Endothelial cell of umbilical vein (primary cell): ENCODE measurements around the gene APRT. TPM values are rescaled to one million over a fixed set of nuclear protein-coding genes. Genes with fewer than 3 reads are reported as not detected.

Source experiments
- BruUV-seq: library from RNA; stranded (reverse); fragments of 400-500 nt; replicated peaks from 2 replicates; lab custom pipeline; 2021; lab: Mats Ljungman, UMichigan
- CTCF ChIA-PET: fragments of 300-600, 350-600 bp; sonication (Branson Sonifier 250); formaldehyde crosslinking; loops from one replicate; lab custom pipeline; 2021; ENCODE audit warnings: antibody characterized with exemption, inconsistent platforms; lab: Charles Lee
- POLR2A ChIA-PET: fragments of 300-600, 350-600 bp; sonication (Branson Sonifier 250); formaldehyde crosslinking; loops from one replicate; lab custom pipeline; 2021; ENCODE audit warnings: antibody characterized with exemption, inconsistent platforms; lab: Charles Lee
- DNase-seq: peaks from one replicate; pipeline ENCODE4 v3.0.0-alpha.2; 2011; ENCODE audit warnings: low read depth, low spot score
- FAIRE-seq: peaks from 2 replicates; lab custom pipeline; 2011; peaks lifted over from hg19 to GRCh38; lab: Jason Lieb, UNC
- H2AFZ ChIP-seq: 2 replicates; pipeline ENCODE4 v1.6.0; 2012; ENCODE audit warnings: low read depth, low read length, control low read depth, inconsistent platforms
- H3K27ac ChIP-seq: 2 replicates; pipeline ENCODE4 v1.5.1; 2011; ENCODE audit warnings: low read depth, mild to moderate bottlenecking, control low read depth, low read length, moderate library complexity; ENCODE audit not compliant: insufficient read depth
- H3K27me3 ChIP-seq, 2 experiments: 2 replicates each; pipeline versions ENCODE4 v1.6.0 to v1.6.1; 2011; ENCODE audit warnings: low read length in 2 of 2, mixed read lengths in 1 of 2; ENCODE audit not compliant: control insufficient read depth in 2 of 2, insufficient read depth in 2 of 2
- H3K36me3 ChIP-seq, 2 experiments: 2 replicates in 1 of 2; 3 replicates in 1 of 2; pipeline ENCODE4 v1.5.1; 2011; ENCODE audit warnings: low read length in 2 of 2, mild to moderate bottlenecking in 1 of 2, moderate library complexity in 1 of 2; ENCODE audit not compliant: control insufficient read depth in 2 of 2, insufficient read depth in 2 of 2; ENCODE audit errors: extremely low read depth in 1 of 2
- H3K4me1 ChIP-seq: 3 replicates; pipeline ENCODE4 v1.5.1; 2011; ENCODE audit warnings: mild to moderate bottlenecking, low read length; ENCODE audit not compliant: control insufficient read depth, insufficient read depth; ENCODE audit errors: extremely low read depth
- H3K4me2 ChIP-seq: 2 replicates; pipeline ENCODE4 v1.6.1; 2011; ENCODE audit warnings: low read length, control low read depth, mixed read lengths; ENCODE audit not compliant: insufficient read depth
- H3K4me3 ChIP-seq, 3 experiments: fragments of 200-600 bp in 1 of 3; sonication (generic), shearing (Covaris generic) in 1 of 3; replicated peaks in 1 of 3; 2 replicates each; pipeline ENCODE4 v1.5.1; 2011 to 2016; ENCODE audit warnings: control low read depth in 3 of 3, low read length in 3 of 3, mild to moderate bottlenecking in 2 of 3, inconsistent platforms in 1 of 3, low read depth in 1 of 3, moderate library complexity in 1 of 3; ENCODE audit not compliant: insufficient read depth in 1 of 3
- H3K79me2 ChIP-seq: 2 replicates; pipeline ENCODE4 v1.6.0; 2012; ENCODE audit warnings: low read length, inconsistent platforms; ENCODE audit not compliant: control insufficient read depth, insufficient read depth
- H3K9ac ChIP-seq: replicated peaks from 2 replicates; pipeline ENCODE3; 2011; ENCODE audit warnings: low read length, control low read depth; ENCODE audit not compliant: insufficient read depth; ENCODE audit errors: extremely low read depth
- H3K9me1 ChIP-seq: replicated peaks from 3 replicates; pipeline ENCODE4 v1.6.0; 2011; ENCODE audit warnings: mild to moderate bottlenecking, low read length; ENCODE audit not compliant: control insufficient read depth, insufficient read depth; ENCODE audit errors: extremely low read depth
- H3K9me3 ChIP-seq: replicated peaks from 2 replicates; pipeline ENCODE4 v1.5.1; 2012; ENCODE audit warnings: low read length, inconsistent platforms; ENCODE audit not compliant: control insufficient read depth, insufficient read depth
- H4K20me1 ChIP-seq: replicated peaks from 2 replicates; pipeline ENCODE3; 2011; ENCODE audit warnings: mild to moderate bottlenecking, low read length; ENCODE audit not compliant: control insufficient read depth, insufficient read depth; ENCODE audit errors: extremely low read depth
- CTCF ChIP-seq, 2 donors: IDR thresholded peaks; 1 replicate in 1 of 2; 2 replicates in 1 of 2; pipeline ENCODE4 v1.5.1; 2011; ENCODE audit warnings: low read length in 2 of 2, mild to moderate bottlenecking in 2 of 2, moderate library complexity in 2 of 2, control low read depth in 1 of 2, inconsistent platforms in 1 of 2, low read depth in 1 of 2; ENCODE audit not compliant: insufficient read depth in 1 of 2; ENCODE audit errors: extremely low read depth in 1 of 2
- EZH2 ChIP-seq: IDR thresholded peaks from 2 replicates; pipeline ENCODE4 v1.6.1; 2012; ENCODE audit warnings: borderline replicate concordance, low read depth, mild to moderate bottlenecking, moderate library complexity, low read length, inconsistent platforms; ENCODE audit not compliant: severe bottlenecking
- FOS ChIP-seq: IDR thresholded peaks from 2 replicates; pipeline ENCODE4 v1.6.1; 2011; ENCODE audit warnings: mild to moderate bottlenecking, low read length, moderate library complexity, borderline replicate concordance; ENCODE audit not compliant: insufficient read depth
- GATA2 ChIP-seq: IDR thresholded peaks from 2 replicates; pipeline ENCODE4 v1.7.0; 2011; ENCODE audit warnings: low read depth, mild to moderate bottlenecking, moderate library complexity, mixed read lengths, low read length; ENCODE audit not compliant: insufficient read length, insufficient read depth
- JUN ChIP-seq: IDR thresholded peaks from 2 replicates; pipeline ENCODE4 v1.6.1; 2011; ENCODE audit warnings: borderline replicate concordance, low read depth; ENCODE audit not compliant: insufficient read length, insufficient read depth
- MAX ChIP-seq: IDR thresholded peaks from 2 replicates; pipeline ENCODE4 v1.6.1; 2011; ENCODE audit not compliant: insufficient read depth, insufficient read length
- MYC ChIP-seq: IDR thresholded peaks from one replicate; pipeline ENCODE4 v1.6.1; 2011; ENCODE audit warnings: mild to moderate bottlenecking, low read depth, low read length
- POLR2A ChIP-seq: IDR thresholded peaks from 2 replicates; pipeline ENCODE4 v1.6.1; 2012; ENCODE audit warnings: low read depth, mild to moderate bottlenecking, control low read depth, low read length
- POLR2AphosphoS5 ChIP-seq: IDR thresholded peaks from 2 replicates; pipeline ENCODE4 v1.6.1; 2012; ENCODE audit warnings: low read depth, mild to moderate bottlenecking, control low read depth, low read length, moderate library complexity; ENCODE audit not compliant: insufficient read depth
- dilution Hi-C: fragments of 300-500 bp; cut with MboI; formaldehyde crosslinking; loops from one replicate; pipeline ENCODE4 v1.15.0; 2019; ENCODE audit warnings: low sequenced_read_pairs; ENCODE audit not compliant: extremely low pct_ligation_motif_present
- intact Hi-C: fragments of 100-400 bp; cut with micrococcal nuclease; formaldehyde crosslinking; loops from one replicate; pipeline ENCODE4 v1.10.0; 2022
- polyA plus RNA-seq, 4 experiments: library from polyadenylated mRNA; depleted of rRNA in 3 of 4; stranded (reverse) in 3 of 4; unstranded in 1 of 4; fragments of >200 nt; gene quantifications; 2 replicates each; pipeline versions ENCODE4 v1.2.1 to v1.2.3, GENCODE V29; 2011 to 2012; ENCODE audit warnings: missing spikeins in 1 of 4
- total RNA-seq: library from RNA; stranded (reverse); gene quantifications from 2 replicates; pipeline ENCODE4 v1.2.3, GENCODE V29; 2021

The APRT gene
- total and polyA plus RNA-seq, 2 donors (not counting 3 experiments of a cell fraction or from before 2014, with no cell fraction given), result 143 to 152 TPM

- dilution Hi-C loops (no loop called here), intact Hi-C loops (no loop called here)
- Histone ChIP-seq H3K9ac (no peak overlapping the region), H2AFZ (no peak overlapping the region), H3K27me3 (no peaks in the 10 kb centered on the region), H3K4me1 (no peaks in the 10 kb centered on the region), H3K79me2 (no peaks in the 10 kb centered on the region), H4K20me1 (no peaks in the 10 kb centered on the region), H3K9me1 (no peaks in the 10 kb centered on the region), H3K9me3 (no peaks in the 10 kb centered on the region), H3K4me3 (no peak overlapping the region), H3K27ac (no peak overlapping the region), H3K4me2 (no peak overlapping the region), H3K36me3 (peaks cover 0 to 3% of the 10 kb centered on the region in 2 experiments)
- no peak for TF ChIP-seq MYC
- no peak for TF ChIP-seq GATA2
- no peak for TF ChIP-seq MAX
- TF ChIP-seq FOS, result no peak
- TF ChIP-seq CTCF (IDR thresholded peaks at IDR 0.05; ENCODE audit: extremely low read depth in 1 of 2, insufficient read depth in 1 of 2, low read depth in 1 of 2, low read length in 2 of 2), result no peak
- no peak for TF ChIP-seq JUN
- no peak for TF ChIP-seq EZH2
- TF ChIP-seq POLR2AphosphoS5, result no peak
- no peak for TF ChIP-seq POLR2A
- no TSS peak for BruUV-seq
- no peak for DNase-seq
- POLR2A ChIA-PET, result no interaction called here
- CTCF ChIA-PET, result no interaction called here
- FAIRE-seq, result no peak
These were observed 20.1 kb upstream of the APRT start for GRCh38 chr16:88831838-88832237.
